ENCODE data around the gene SLIT1. TPM values are rescaled to one million over a fixed set of nuclear protein-coding genes. Genes with fewer than 3 reads are reported as not detected.

SLIT1 gene
- total RNA-seq, 2 donors from 2014 or later: 0.14 to 0.35 TPM

DNA sequence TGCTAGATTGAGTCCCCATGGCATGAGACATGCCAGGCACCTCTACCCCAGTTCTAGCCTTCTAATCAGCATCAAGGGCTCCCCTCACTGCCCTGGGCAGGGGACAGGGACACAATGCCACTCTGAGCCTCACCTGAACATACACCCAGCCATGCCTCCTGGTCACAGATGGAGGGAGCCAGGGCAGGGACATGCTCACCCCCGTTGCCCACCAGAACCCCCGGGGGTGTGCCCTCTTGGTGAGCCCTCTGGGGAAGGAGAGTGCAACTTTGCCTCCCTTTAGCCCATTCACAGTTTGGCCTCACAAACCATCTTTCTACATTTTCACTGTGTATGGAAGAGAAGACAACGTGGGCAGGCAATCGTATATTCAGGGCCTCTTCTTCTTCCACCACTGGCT lies 186.4 kb downstream of the SLIT1 start:
- H3K9me3 ChIP-seq: no peaks in the 10 kb centered on the region
- TF ChIP-seq, protein P1, sequence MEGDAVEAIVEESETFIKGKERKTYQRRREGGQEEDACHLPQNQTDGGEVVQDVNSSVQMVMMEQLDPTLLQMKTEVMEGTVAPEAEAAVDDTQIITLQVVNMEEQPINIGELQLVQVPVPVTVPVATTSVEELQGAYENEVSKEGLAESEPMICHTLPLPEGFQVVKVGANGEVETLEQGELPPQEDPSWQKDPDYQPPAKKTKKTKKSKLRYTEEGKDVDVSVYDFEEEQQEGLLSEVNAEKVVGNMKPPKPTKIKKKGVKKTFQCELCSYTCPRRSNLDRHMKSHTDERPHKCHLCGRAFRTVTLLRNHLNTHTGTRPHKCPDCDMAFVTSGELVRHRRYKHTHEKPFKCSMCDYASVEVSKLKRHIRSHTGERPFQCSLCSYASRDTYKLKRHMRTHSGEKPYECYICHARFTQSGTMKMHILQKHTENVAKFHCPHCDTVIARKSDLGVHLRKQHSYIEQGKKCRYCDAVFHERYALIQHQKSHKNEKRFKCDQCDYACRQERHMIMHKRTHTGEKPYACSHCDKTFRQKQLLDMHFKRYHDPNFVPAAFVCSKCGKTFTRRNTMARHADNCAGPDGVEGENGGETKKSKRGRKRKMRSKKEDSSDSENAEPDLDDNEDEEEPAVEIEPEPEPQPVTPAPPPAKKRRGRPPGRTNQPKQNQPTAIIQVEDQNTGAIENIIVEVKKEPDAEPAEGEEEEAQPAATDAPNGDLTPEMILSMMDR (IDR thresholded peaks at IDR 0.05): no peak
- H3K4me1 ChIP-seq (ENCODE audit: control insufficient read depth in 1 of 2, low read depth in 2 of 2): peaks cover 10 to 32% of the 10 kb centered on the region in 2 donors
- no peak overlapping the region for H3K27ac ChIP-seq
- ATAC-seq (ENCODE audit: insufficient number of reproducible peaks, low FRiP score, low read depth) (no peak), DNase-seq (ENCODE audit: low spot score) (no peak)
- no peaks in the 10 kb centered on the region for H3K27me3 ChIP-seq (replicated peaks; ENCODE audit: insufficient read depth)
- no peak overlapping the region for H3K4me3 ChIP-seq
- no peaks in the 10 kb centered on the region for H3K36me3 ChIP-seq

DNA sequence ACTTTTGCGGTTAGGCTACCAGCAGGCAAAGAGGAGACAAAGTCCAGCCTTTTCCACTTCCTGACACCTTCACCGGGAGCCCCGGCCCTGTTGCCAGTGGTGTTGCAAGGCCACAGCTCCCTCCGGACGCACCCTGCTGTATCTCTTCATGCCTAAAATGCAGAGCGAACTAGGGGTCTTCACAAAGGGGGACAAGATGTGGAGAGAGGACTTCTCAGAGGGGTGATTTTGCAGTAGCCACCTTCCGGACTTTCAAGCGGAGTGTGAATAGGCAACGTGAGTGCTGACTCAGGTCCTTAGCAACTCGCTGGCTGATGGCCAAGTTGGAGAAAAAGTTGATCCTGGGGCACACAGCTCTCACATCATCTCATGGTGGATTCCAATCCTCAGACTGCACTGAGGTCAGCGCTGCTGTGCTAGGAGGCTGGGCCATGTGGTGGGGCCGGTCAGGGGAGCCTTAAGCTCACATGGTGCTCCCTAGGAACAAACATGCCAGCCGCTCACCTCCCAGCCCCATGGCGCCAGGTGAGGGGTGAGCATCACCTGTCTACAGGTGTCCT lies 187.3 kb downstream of the SLIT1 start:
- H3K27ac ChIP-seq: no peak overlapping the region
- H3K9me3 ChIP-seq: no peaks in the 10 kb centered on the region
- DNase-seq (ENCODE audit: low spot score): no peak
- TF ChIP-seq, protein P1 (IDR thresholded peaks at IDR 0.05): no peak
- H3K27me3 ChIP-seq (replicated peaks; ENCODE audit: insufficient read depth): no peaks in the 10 kb centered on the region
- no peaks in the 10 kb centered on the region for H3K36me3 ChIP-seq
- ATAC-seq (ENCODE audit: insufficient number of reproducible peaks, low FRiP score, low read depth): no peak
- peaks cover 10 to 34% of the 10 kb centered on the region in 2 donors for H3K4me1 ChIP-seq (ENCODE audit: control insufficient read depth in 1 of 2, low read depth in 2 of 2)
- H3K4me3 ChIP-seq: no peak overlapping the region

GRCh38 chr10:96996275-96996965 lies 189.3 kb downstream of the SLIT1 start:
- H3K27ac ChIP-seq: peak overlapping the region; percentile 6 to 14
- no peak for ATAC-seq (ENCODE audit: insufficient number of reproducible peaks, low FRiP score, low read depth)
- H3K4me3 ChIP-seq: no peak overlapping the region
- DNase-seq (ENCODE audit: low spot score): no peak
- H3K27me3 ChIP-seq (replicated peaks; ENCODE audit: insufficient read depth): no peaks in the 10 kb centered on the region
- H3K4me1 ChIP-seq (ENCODE audit: control insufficient read depth in 1 of 2, low read depth in 2 of 2): peaks cover 10 to 40% of the 10 kb centered on the region in 2 donors
- TF ChIP-seq, protein P1 (IDR thresholded peaks at IDR 0.05): no peak
- no peaks in the 10 kb centered on the region for H3K9me3 ChIP-seq
- H3K36me3 ChIP-seq: no peaks in the 10 kb centered on the region

- Histone ChIP-seq H3K27ac (peak overlapping the region; percentile 6 to 14), H3K4me1 (ENCODE audit: control insufficient read depth in 1 of 2, low read depth in 2 of 2) (peaks cover 14 to 45% of the 10 kb centered on the region in 2 donors), H3K9me3 (no peaks in the 10 kb centered on the region), H3K4me3 (no peak overlapping the region), H3K27me3 (replicated peaks; ENCODE audit: insufficient read depth) (no peaks in the 10 kb centered on the region), H3K36me3 (no peaks in the 10 kb centered on the region)
- DNase-seq (ENCODE audit: low spot score) (no peak), ATAC-seq (ENCODE audit: insufficient number of reproducible peaks, low FRiP score, low read depth) (no peak)
- TF ChIP-seq, protein P1 (IDR thresholded peaks at IDR 0.05): no peak
Measured at GRCh38 chr10:96995851-96996250, 189.9 kb downstream of the SLIT1 start.

- ATAC-seq (ENCODE audit: insufficient number of reproducible peaks, low FRiP score, low read depth): no peak
Measured at GRCh38 chr10:96992721-96993120, 193.0 kb downstream of the SLIT1 start.

More at GRCh38 chr10:96992721-96993120, 193.0 kb downstream of the SLIT1 start:
- Histone ChIP-seq H3K36me3 (no peaks in the 10 kb centered on the region), H3K4me1 (ENCODE audit: control insufficient read depth in 1 of 2, low read depth in 2 of 2) (peaks cover 23 to 64% of the 10 kb centered on the region in 2 donors), H3K27ac (no peak overlapping the region), H3K4me3 (no peak overlapping the region), H3K27me3 (replicated peaks; ENCODE audit: insufficient read depth) (no peaks in the 10 kb centered on the region), H3K9me3 (no peaks in the 10 kb centered on the region)
- DNase-seq (ENCODE audit: low spot score): no peak
- TF ChIP-seq, protein P1 (IDR thresholded peaks at IDR 0.05): no peak
